Neural progenitor cell (in vitro differentiated cells): ENCODE results near the gene SPNS3.

ENCODE experiments used
- CTCF ChIP-seq: fragments of 200-600 bp; sonication (generic); IDR thresholded peaks from 2 replicates; pipeline ENCODE4 v1.5.1; 2017; ENCODE audit warnings: antibody characterized with exemption, mild to moderate bottlenecking
- EZH2 ChIP-seq: fragments of 200-600 bp; sonication (generic); IDR thresholded peaks from 2 replicates; pipeline ENCODE4 v1.6.1; 2017; ENCODE audit warnings: antibody characterized with exemption, mild to moderate bottlenecking, moderate library complexity
- EZH2phosphoT487 ChIP-seq: fragments of 200-600 bp; sonication (generic); IDR thresholded peaks from 2 replicates; pipeline ENCODE4 v1.6.1; 2017; ENCODE audit warnings: antibody characterized with exemption

DNA sequence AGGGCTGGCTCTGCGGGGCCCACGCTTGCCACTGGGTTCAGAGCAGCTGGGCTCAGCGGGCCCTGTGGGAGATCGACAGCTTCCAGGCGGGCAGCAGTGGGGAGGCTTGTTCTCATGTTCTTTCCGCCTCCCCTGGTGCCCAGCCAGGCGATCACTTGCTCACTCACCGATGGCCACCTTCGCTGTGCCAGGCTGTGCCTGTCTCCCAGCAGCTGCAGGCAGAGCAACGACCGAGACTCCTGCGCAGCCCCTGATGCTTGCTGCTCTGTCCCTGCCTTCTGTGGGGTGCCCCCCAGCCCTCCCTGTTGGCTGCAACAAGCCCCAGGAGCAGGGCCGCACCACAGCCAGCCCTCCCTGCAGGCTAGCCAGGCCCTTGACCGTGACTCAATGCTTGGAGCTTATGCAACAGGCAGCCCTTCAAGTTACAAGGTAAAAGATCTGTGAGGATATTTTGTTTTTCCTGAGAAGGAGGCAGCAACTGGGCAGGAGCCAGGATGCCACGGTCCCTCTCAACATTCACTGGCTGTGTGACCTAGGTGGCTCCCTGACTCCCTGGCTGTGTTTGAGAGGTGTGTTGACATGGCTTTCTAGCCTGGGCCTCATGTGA is 55.4 kb downstream of the SPNS3 start:
- TF ChIP-seq CTCF = no peak
- no peak for TF ChIP-seq EZH2
- TF ChIP-seq EZH2phosphoT487 = no peak
